CD4-positive, alpha-beta T cell (primary cell): Measurements from ENCODE around the gene PTPRK. TPM values are rescaled to one million over a fixed set of nuclear protein-coding genes. Genes with fewer than 3 reads are reported as not detected.

Source experiments
- ATAC-seq: fragments of 200-7000 bp; cut with Tn5 transposase; one replicate; pipeline ENCODE4 v1.10.0; 2022; ENCODE audit warnings: mild to moderate bottlenecking; ENCODE audit not compliant: poor library complexity
- CTCF ChIA-PET: fragments of 350-600 bp; sonication (Branson Sonifier 250); formaldehyde crosslinking; loops from one replicate; lab custom pipeline; 2021; ENCODE audit warnings: antibody characterized with exemption, inconsistent platforms; lab: Charles Lee
- POLR2A ChIA-PET: fragments of 350-600 bp; sonication (Branson Sonifier 250); formaldehyde crosslinking; loops from one replicate; lab custom pipeline; 2021; ENCODE audit warnings: antibody characterized with exemption, inconsistent platforms; lab: Charles Lee
- DNase-seq, 14 experiments: peaks; one replicate each; pipeline ENCODE4 v3.0.0-alpha.2; 2013 to 2020; ENCODE audit warnings: mixed read lengths in 2 of 14
- H3K27ac ChIP-seq, 2 donors: one replicate each; pipeline versions ENCODE4 v1.5.1 to v1.7.0; 2013; ENCODE audit warnings: low read length in 2 of 2, low read depth in 1 of 2, mild to moderate bottlenecking in 1 of 2
- H3K27me3 ChIP-seq, 2 experiments: 1 replicate in 1 of 2; 2 replicates in 1 of 2; pipeline versions ENCODE4 v1.6.1 to v1.7.0; 2013; ENCODE audit warnings: low read length in 2 of 2, control low read depth in 1 of 2, mild to moderate bottlenecking in 1 of 2, moderate library complexity in 1 of 2; ENCODE audit not compliant: insufficient read depth in 2 of 2, control insufficient read depth in 1 of 2
- H3K36me3 ChIP-seq: one replicate; pipeline ENCODE4 v1.6.1; 2013; ENCODE audit warnings: low read length, control low read depth; ENCODE audit not compliant: insufficient read depth
- H3K4me1 ChIP-seq: one replicate; pipeline ENCODE4 v1.6.1; 2013; ENCODE audit warnings: low read length, control low read depth; ENCODE audit not compliant: insufficient read depth
- H3K4me3 ChIP-seq: one replicate; pipeline ENCODE4 v1.5.1; 2013; ENCODE audit warnings: mild to moderate bottlenecking, low read length, moderate library complexity
- H3K9me3 ChIP-seq, 2 experiments: 1 replicate in 1 of 2; 2 replicates in 1 of 2; pipeline versions ENCODE4 v1.6.1 to v1.7.0; 2013; ENCODE audit warnings: low read length in 2 of 2, mild to moderate bottlenecking in 2 of 2, control low read depth in 1 of 2, moderate library complexity in 1 of 2; ENCODE audit not compliant: control insufficient read depth in 1 of 2, insufficient read depth in 1 of 2
- H3K27ac Mint-ChIP-seq: one replicate; pipeline ENCODE4 v1.8.0; 2020; ENCODE audit warnings: mixed read lengths
- H3K27me3 Mint-ChIP-seq: one replicate; pipeline ENCODE4 v1.8.0; 2021; ENCODE audit warnings: mixed read lengths
- H3K36me3 Mint-ChIP-seq: one replicate; pipeline ENCODE4 v1.8.0; 2021; ENCODE audit warnings: low read depth, mixed read lengths
- H3K4me1 Mint-ChIP-seq: one replicate; pipeline ENCODE4 v1.8.0; 2021; ENCODE audit warnings: low read depth, mixed read lengths
- H3K4me3 Mint-ChIP-seq: one replicate; pipeline ENCODE4 v1.8.0; 2020; ENCODE audit warnings: mild to moderate bottlenecking, mixed read lengths
- H3K9me3 Mint-ChIP-seq: one replicate; pipeline ENCODE4 v1.8.0; 2020; ENCODE audit warnings: mixed read lengths
- intact Hi-C, 2 experiments: fragments of 100-400 bp; cut with DNase I in 1 of 2; cut with micrococcal nuclease in 1 of 2; formaldehyde crosslinking; loops; one replicate each; pipeline versions ENCODE4 v1.15.1 to v1.9.0; 2023 to 2025; cut with DNase I, micrococcal nuclease
- total RNA-seq, 174 experiments: library from RNA in 2 of 174; stranded (reverse) in 2 of 174; gene quantifications; one replicate each; pipeline ENCODE4 v1.2.3 and lab custom pipeline; 2021 to 2026
- TF ChIP-seq, protein P1 (sequence below): fragments of 200-600 bp; IDR thresholded peaks from one replicate; pipeline ENCODE4 v1.8.0; 2022; ENCODE audit warnings: antibody characterized with exemption, mild to moderate bottlenecking

The PTPRK gene
- total RNA-seq, 2 experiments from 2014 or later: 8.4 to 10.3 TPM

DNA sequence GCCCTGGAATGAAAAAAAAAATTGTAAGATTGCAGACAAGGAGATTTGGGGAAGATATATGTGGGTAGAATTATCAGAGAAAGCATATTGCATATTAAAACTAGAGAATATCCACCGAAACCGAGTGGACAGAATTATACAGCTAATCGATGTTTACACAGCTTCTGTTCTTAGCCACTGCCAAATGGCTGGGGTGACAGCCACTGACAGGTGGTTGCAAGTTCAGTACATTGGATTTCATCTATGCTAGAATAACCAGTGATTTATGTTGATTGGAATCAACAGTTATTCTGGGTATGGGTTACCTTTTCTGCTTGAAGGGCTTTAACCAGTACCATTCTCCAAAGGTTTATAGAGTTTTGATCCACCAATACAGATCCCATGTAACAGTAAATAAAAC is 571.1 kb downstream of the PTPRK start:
- DNase-seq: no peak
- Histone ChIP-seq H3K27me3 (no peaks in the 10 kb centered on the region), H3K4me3 (no peak overlapping the region), H3K4me1 (peaks cover 28% of the 10 kb centered on the region), H3K27ac (no peak overlapping the region), H3K36me3 (no peaks in the 10 kb centered on the region), H3K9me3 (no peaks in the 10 kb centered on the region)
- intact Hi-C loops: no loop called here
- H3K27ac Mint-ChIP-seq: no peak overlapping the region
- TF ChIP-seq, protein P1, sequence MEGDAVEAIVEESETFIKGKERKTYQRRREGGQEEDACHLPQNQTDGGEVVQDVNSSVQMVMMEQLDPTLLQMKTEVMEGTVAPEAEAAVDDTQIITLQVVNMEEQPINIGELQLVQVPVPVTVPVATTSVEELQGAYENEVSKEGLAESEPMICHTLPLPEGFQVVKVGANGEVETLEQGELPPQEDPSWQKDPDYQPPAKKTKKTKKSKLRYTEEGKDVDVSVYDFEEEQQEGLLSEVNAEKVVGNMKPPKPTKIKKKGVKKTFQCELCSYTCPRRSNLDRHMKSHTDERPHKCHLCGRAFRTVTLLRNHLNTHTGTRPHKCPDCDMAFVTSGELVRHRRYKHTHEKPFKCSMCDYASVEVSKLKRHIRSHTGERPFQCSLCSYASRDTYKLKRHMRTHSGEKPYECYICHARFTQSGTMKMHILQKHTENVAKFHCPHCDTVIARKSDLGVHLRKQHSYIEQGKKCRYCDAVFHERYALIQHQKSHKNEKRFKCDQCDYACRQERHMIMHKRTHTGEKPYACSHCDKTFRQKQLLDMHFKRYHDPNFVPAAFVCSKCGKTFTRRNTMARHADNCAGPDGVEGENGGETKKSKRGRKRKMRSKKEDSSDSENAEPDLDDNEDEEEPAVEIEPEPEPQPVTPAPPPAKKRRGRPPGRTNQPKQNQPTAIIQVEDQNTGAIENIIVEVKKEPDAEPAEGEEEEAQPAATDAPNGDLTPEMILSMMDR: no peak
- no peaks in the 10 kb centered on the region for H3K27me3 Mint-ChIP-seq
- POLR2A ChIA-PET: interaction anchor here (0.6 to 5.4 kb wide), 6 partner anchors 15 to 87 kb away, joined by 3 to 31 read pairs (median 16); partner anchors contain the start of gene THEMIS
- no peaks in the 10 kb centered on the region for H3K36me3 Mint-ChIP-seq
- CTCF ChIA-PET: interaction anchor here (0.6 to 1.4 kb wide), 2 partner anchors 15 to 475 kb away, joined by 3 read pairs; no protein-coding TSS in a partner anchor
- ATAC-seq: no peak
- no peaks in the 10 kb centered on the region for H3K9me3 Mint-ChIP-seq
- H3K4me1 Mint-ChIP-seq: peaks cover 52% of the 10 kb centered on the region
- no peak overlapping the region for H3K4me3 Mint-ChIP-seq

DNA sequence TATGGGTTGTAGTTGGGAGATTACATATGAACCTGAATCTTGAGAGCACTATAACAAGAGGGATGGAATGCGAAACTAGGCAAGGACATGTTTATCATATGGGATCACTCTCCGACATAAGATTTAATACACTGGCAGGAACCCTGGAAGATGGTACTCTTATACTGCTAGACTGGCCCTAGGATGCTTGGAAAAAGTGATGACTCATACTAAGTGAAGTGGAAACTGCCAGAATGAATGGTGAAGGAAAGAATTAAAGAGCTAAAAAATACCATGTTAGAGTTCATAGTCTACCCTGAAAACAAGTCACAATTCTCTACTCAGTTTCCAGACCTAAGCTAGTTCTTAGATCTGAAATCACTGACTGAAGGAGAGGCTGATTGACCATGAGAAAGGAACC is 574.0 kb downstream of the PTPRK start:
- peaks cover 13% of the 10 kb centered on the region for H3K4me1 ChIP-seq
- no peaks in the 10 kb centered on the region for H3K36me3 Mint-ChIP-seq
- H3K4me3 Mint-ChIP-seq: no peak overlapping the region
- ATAC-seq: no peak
- H3K27ac Mint-ChIP-seq: no peak overlapping the region
- CTCF ChIA-PET: interaction anchor here (1.3 kb wide), 1 partner anchor 91 kb away, joined by 3 read pairs; no protein-coding TSS in a partner anchor
- H3K9me3 Mint-ChIP-seq: no peaks in the 10 kb centered on the region
- H3K4me3 ChIP-seq: no peak overlapping the region
- no peaks in the 10 kb centered on the region for H3K27me3 ChIP-seq
- H3K27ac ChIP-seq: no peak overlapping the region
- no peaks in the 10 kb centered on the region for H3K36me3 ChIP-seq
- DNase-seq: no peak
- POLR2A ChIA-PET: no interaction called here
- H3K27me3 Mint-ChIP-seq: no peaks in the 10 kb centered on the region
- TF ChIP-seq, protein P1: no peak
- intact Hi-C loops: no loop called here
- peaks cover 44% of the 10 kb centered on the region for H3K4me1 Mint-ChIP-seq
- no peaks in the 10 kb centered on the region for H3K9me3 ChIP-seq

DNA sequence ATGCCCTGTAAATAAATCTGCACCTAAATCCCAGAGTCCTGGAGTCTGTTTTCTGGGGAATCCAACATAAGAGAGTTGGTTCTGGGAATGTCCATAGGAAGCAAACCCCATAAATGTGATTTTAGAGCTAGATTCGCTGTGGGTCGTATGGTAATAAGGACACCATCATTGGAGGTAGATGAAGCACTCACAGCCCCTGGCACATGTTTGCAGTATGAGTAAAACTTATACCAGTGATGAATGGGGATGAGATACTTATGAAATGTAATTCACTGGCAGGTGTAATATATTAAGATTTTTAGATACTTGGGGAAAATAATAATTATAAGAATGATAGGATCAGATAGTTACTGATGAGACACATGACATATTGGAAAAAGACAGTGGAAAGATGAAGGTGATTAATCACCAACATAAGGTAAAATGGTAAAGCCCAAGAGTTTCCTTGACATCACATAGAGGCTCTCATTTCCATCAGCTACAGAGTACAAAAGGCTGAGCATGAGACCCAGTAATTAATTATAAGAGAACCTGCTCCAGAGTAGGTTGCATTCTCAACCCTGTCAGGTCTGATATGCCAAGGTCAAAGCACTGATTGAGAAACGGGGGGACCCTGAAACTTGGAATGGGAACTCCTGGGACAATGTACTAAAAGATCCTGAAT is 574.8 kb downstream of the PTPRK start:
- Histone ChIP-seq H3K4me3 (no peak overlapping the region), H3K27me3 (no peaks in the 10 kb centered on the region), H3K9me3 (no peaks in the 10 kb centered on the region), H3K4me1 (peaks cover 7% of the 10 kb centered on the region), H3K36me3 (no peaks in the 10 kb centered on the region), H3K27ac (no peak overlapping the region)
- Mint-ChIP-seq H3K9me3 (no peaks in the 10 kb centered on the region), H3K36me3 (no peaks in the 10 kb centered on the region), H3K27me3 (no peaks in the 10 kb centered on the region), H3K4me3 (no peak overlapping the region), H3K4me1 (peaks cover 36% of the 10 kb centered on the region), H3K27ac (no peak overlapping the region)
- ChIA-PET POLR2A (no interaction called here), CTCF (interaction anchor here (1.3 kb wide), 1 partner anchor 90 kb away, joined by 3 read pairs; no protein-coding TSS in a partner anchor)
- no peak for DNase-seq
- TF ChIP-seq, protein P1: no peak
- intact Hi-C loops: no loop called here
- ATAC-seq: no peak
